CD8-positive, alpha-beta memory T cell (primary cell): Measurements from ENCODE around the gene GATAD2A. TPM values are rescaled to one million over a fixed set of nuclear protein-coding genes. Genes with fewer than 3 reads are reported as not detected.

Experiments used
- CTCF ChIA-PET: fragments of 350-600 bp; sonication (Branson Sonifier 250); formaldehyde crosslinking; loops from one replicate; lab custom pipeline; 2021; ENCODE audit warnings: antibody characterized with exemption; lab: Charles Lee
- POLR2A ChIA-PET: fragments of 350-600 bp; sonication (Branson Sonifier 250); formaldehyde crosslinking; loops from one replicate; lab custom pipeline; 2021; ENCODE audit warnings: antibody characterized with exemption; lab: Charles Lee
- DNase-seq, 5 donors: peaks; one replicate each; pipeline versions ENCODE4 v3.0.0 to v3.0.0-alpha.2; 2020 to 2022; ENCODE audit warnings: mixed read lengths in 1 of 5
- H3K27ac ChIP-seq: one replicate; pipeline ENCODE4 v1.7.0; 2013; ENCODE audit warnings: low read depth, mild to moderate bottlenecking, low read length, moderate library complexity
- H3K27me3 ChIP-seq: 2 replicates; pipeline ENCODE4 v1.7.0; 2013; ENCODE audit warnings: low read length, mild to moderate bottlenecking; ENCODE audit not compliant: insufficient read depth, poor library complexity, severe bottlenecking
- H3K36me3 ChIP-seq: 2 replicates; pipeline ENCODE4 v1.7.0; 2013; ENCODE audit warnings: mild to moderate bottlenecking, low read length, moderate library complexity; ENCODE audit not compliant: insufficient read depth
- H3K4me1 ChIP-seq: 2 replicates; pipeline ENCODE4 v1.7.0; 2013; ENCODE audit warnings: mild to moderate bottlenecking, low read length, moderate library complexity; ENCODE audit not compliant: insufficient read depth
- H3K4me3 ChIP-seq: 2 replicates; pipeline ENCODE4 v1.7.0; 2013; ENCODE audit warnings: mild to moderate bottlenecking, low read length
- H3K9me3 ChIP-seq: 2 replicates; pipeline ENCODE4 v1.7.0; 2013; ENCODE audit warnings: mild to moderate bottlenecking, low read length
- H3K27ac Mint-ChIP-seq, 8 donors: one replicate each; pipeline ENCODE4 v1.8.0; 2020 to 2021; ENCODE audit warnings: mixed read lengths in 8 of 8, mild to moderate bottlenecking in 6 of 8, inconsistent platforms in 3 of 8, moderate library complexity in 3 of 8
- H3K27me3 Mint-ChIP-seq, 2 donors: one replicate each; pipeline ENCODE4 v1.8.0; 2020 to 2021; ENCODE audit warnings: mixed read lengths in 2 of 2, mild to moderate bottlenecking in 1 of 2, moderate library complexity in 1 of 2
- H3K36me3 Mint-ChIP-seq, 3 donors: one replicate each; pipeline ENCODE4 v1.8.0; 2020 to 2021; ENCODE audit warnings: mixed read lengths in 3 of 3, inconsistent platforms in 1 of 3, mild to moderate bottlenecking in 1 of 3
- H3K4me1 Mint-ChIP-seq, 3 donors: one replicate each; pipeline ENCODE4 v1.8.0; 2020 to 2021; ENCODE audit warnings: mixed read lengths in 3 of 3, inconsistent platforms in 1 of 3, mild to moderate bottlenecking in 1 of 3
- H3K4me3 Mint-ChIP-seq, 7 donors: one replicate each; pipeline ENCODE4 v1.8.0; 2020 to 2021; ENCODE audit warnings: mixed read lengths in 7 of 7, mild to moderate bottlenecking in 6 of 7, moderate library complexity in 4 of 7, inconsistent platforms in 2 of 7
- H3K9me3 Mint-ChIP-seq, 5 donors: one replicate each; pipeline ENCODE4 v1.8.0; 2020 to 2022; ENCODE audit warnings: mixed read lengths in 5 of 5, mild to moderate bottlenecking in 3 of 5, moderate library complexity in 2 of 5, inconsistent platforms in 1 of 5
- polyA plus RNA-seq: library from polyadenylated mRNA; unstranded; fragments of 300-500 nt; fragmentation: Illumina TruSeq; gene quantifications from one replicate; pipeline ENCODE4 v1.2.3, GENCODE V29; 2021
- total RNA-seq, 2 experiments: library from RNA; stranded (reverse); gene quantifications; one replicate each; pipeline ENCODE4 v1.2.3, GENCODE V29; 2021

The GATAD2A gene
- total and polyA plus RNA-seq, 3 experiments from 2014 or later: 46.9 to 182 (median 176) TPM

- H3K27me3 ChIP-seq: no peaks in the 10 kb centered on the region
- H3K4me1 Mint-ChIP-seq: peaks cover 0 to 2% (median 0%) of the 10 kb centered on the region in 3 donors
- DNase-seq: peak in 1 of 5 donors; percentile 20
- CTCF ChIA-PET: interaction anchor here (1.2 to 2.1 kb wide), 2 partner anchors 13 to 15 kb away, joined by 4 to 12 read pairs; no protein-coding TSS in a partner anchor
- no peaks in the 10 kb centered on the region for H3K9me3 ChIP-seq
- H3K4me3 Mint-ChIP-seq: no peak overlapping the region
- no peak overlapping the region for H3K27ac ChIP-seq
- no peaks in the 10 kb centered on the region for H3K9me3 Mint-ChIP-seq
- peaks cover 5 to 69% (median 14%) of the 10 kb centered on the region in 3 donors for H3K36me3 Mint-ChIP-seq
- no peak overlapping the region for H3K4me3 ChIP-seq
- POLR2A ChIA-PET: no interaction called here
- peak overlapping the region in 1 of 8 donors; percentile 29 for H3K27ac Mint-ChIP-seq
- H3K4me1 ChIP-seq: no peaks in the 10 kb centered on the region
- H3K27me3 Mint-ChIP-seq: peaks cover 0 to 3% of the 10 kb centered on the region in 2 donors
- peaks cover 34% of the 10 kb centered on the region for H3K36me3 ChIP-seq
Measured at GRCh38 chr19:19505669-19506326, 100.3 kb downstream of the GATAD2A start.

DNA sequence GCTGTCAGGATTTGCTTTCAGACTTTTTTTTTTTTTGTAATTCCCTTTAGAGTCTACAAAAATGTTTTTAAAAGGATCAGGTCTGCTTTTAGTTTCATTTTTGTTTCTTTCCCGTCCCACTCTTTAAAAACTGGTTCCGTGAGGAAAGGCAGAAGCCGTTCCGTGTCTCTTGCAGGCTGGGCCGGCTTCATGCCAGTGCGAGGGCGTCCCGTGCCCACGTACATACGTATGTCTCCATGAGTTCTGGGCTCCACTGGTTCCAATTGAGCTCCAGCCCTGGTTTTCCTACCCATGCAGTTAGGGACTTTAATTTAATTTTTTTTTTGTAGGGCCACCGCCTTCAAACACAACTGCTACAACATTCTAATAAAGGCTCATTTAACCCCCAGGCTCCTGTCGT, 101.1 kb downstream of the GATAD2A start:
- Histone ChIP-seq H3K36me3 (peaks cover 27% of the 10 kb centered on the region), H3K4me3 (no peak overlapping the region), H3K9me3 (no peaks in the 10 kb centered on the region), H3K27ac (no peak overlapping the region), H3K27me3 (no peaks in the 10 kb centered on the region), H3K4me1 (no peaks in the 10 kb centered on the region)
- Mint-ChIP-seq H3K4me3 (no peak overlapping the region), H3K36me3 (peaks cover 5 to 61% (median 14%) of the 10 kb centered on the region in 3 donors), H3K27ac (peak overlapping the region in 4 of 8 donors; percentile 23 to 68 (median 40)), H3K27me3 (peaks cover 0 to 3% of the 10 kb centered on the region in 2 donors), H3K9me3 (no peaks in the 10 kb centered on the region), H3K4me1 (peaks cover 0 to 3% (median 0%) of the 10 kb centered on the region in 3 donors)
- CTCF ChIA-PET: interaction anchor here (1.0 kb wide), 1 partner anchor 25 kb away, joined by 5 read pairs; no protein-coding TSS in a partner anchor
- DNase-seq: no peak
- POLR2A ChIA-PET: no interaction called here

- Mint-ChIP-seq H3K4me1 (peaks cover 0 to 3% (median 0%) of the 10 kb centered on the region in 3 donors), H3K4me3 (no peak overlapping the region), H3K9me3 (no peaks in the 10 kb centered on the region), H3K36me3 (peaks cover 5 to 53% (median 14%) of the 10 kb centered on the region in 3 donors), H3K27ac (peak overlapping the region in 1 of 8 donors; percentile 48), H3K27me3 (peaks cover 0 to under 1% of the 10 kb centered on the region in 2 donors)
- H3K27me3 ChIP-seq: no peaks in the 10 kb centered on the region
- POLR2A ChIA-PET: no interaction called here
- no peaks in the 10 kb centered on the region for H3K4me1 ChIP-seq
- H3K36me3 ChIP-seq: peaks cover 24% of the 10 kb centered on the region
- H3K27ac ChIP-seq: no peak overlapping the region
- H3K4me3 ChIP-seq: no peak overlapping the region
- no peaks in the 10 kb centered on the region for H3K9me3 ChIP-seq
- DNase-seq: no peak
- CTCF ChIA-PET: interaction anchor here (1.0 kb wide), 1 partner anchor 24 kb away, joined by 5 read pairs; no protein-coding TSS in a partner anchor
Measured at GRCh38 chr19:19507354-19507753, 101.9 kb downstream of the GATAD2A start.

DNA sequence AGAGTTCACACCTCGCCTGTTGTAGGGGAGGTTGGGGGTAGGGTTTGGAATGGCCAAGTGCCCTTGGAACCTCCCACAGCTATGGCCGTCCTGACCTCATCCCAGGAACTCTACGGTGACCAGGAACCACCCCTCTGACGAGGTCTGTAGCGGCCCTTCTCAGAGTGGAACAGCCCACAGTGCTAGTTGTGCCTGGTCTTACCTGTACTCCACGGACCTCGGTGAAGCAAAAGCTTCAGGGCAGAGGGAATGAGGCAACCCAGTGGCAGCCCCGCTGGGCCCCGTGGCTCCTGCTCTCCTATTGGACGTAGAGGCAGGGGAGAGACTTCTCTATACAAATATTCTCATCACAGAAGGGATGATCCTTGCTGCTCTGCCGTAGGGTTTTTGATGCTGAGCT, 102.7 kb downstream of the GATAD2A start:
- no peak overlapping the region for H3K27ac ChIP-seq
- no peak overlapping the region for H3K4me3 Mint-ChIP-seq
- no peaks in the 10 kb centered on the region for H3K9me3 ChIP-seq
- H3K27me3 ChIP-seq: no peaks in the 10 kb centered on the region
- peaks cover 5 to 45% (median 12%) of the 10 kb centered on the region in 3 donors for H3K36me3 Mint-ChIP-seq
- DNase-seq: no peak
- peak overlapping the region in 2 of 8 donors; percentile 60 to 88 for H3K27ac Mint-ChIP-seq
- no peak overlapping the region for H3K4me3 ChIP-seq
- H3K36me3 ChIP-seq: peaks cover 18% of the 10 kb centered on the region
- no peaks in the 10 kb centered on the region for H3K9me3 Mint-ChIP-seq
- peaks cover 0 to 3% (median 0%) of the 10 kb centered on the region in 3 donors for H3K4me1 Mint-ChIP-seq
- ChIA-PET CTCF (no interaction called here), POLR2A (interaction anchor here (0.5 kb wide), 1 partner anchor 57 kb away, joined by 14 read pairs; no protein-coding TSS in a partner anchor)
- no peaks in the 10 kb centered on the region for H3K27me3 Mint-ChIP-seq
- H3K4me1 ChIP-seq: no peaks in the 10 kb centered on the region

- H3K27ac Mint-ChIP-seq: peak overlapping the region in 2 of 8 donors; percentile 23 to 58
- Histone ChIP-seq H3K4me3 (no peak overlapping the region), H3K27ac (no peak overlapping the region), H3K36me3 (no peaks in the 10 kb centered on the region), H3K27me3 (no peaks in the 10 kb centered on the region), H3K4me1 (peaks cover 4% of the 10 kb centered on the region), H3K9me3 (no peaks in the 10 kb centered on the region)
- H3K4me1 Mint-ChIP-seq: peaks cover 0 to 6% (median 0%) of the 10 kb centered on the region in 3 donors
- H3K4me3 Mint-ChIP-seq: peak overlapping the region in 1 of 7 donors; percentile 40
- POLR2A ChIA-PET: interaction anchor here (0.6 kb wide), 1 partner anchor 98 kb away, joined by 8 read pairs; no protein-coding TSS in a partner anchor
- H3K27me3 Mint-ChIP-seq: no peaks in the 10 kb centered on the region
- no peaks in the 10 kb centered on the region for H3K9me3 Mint-ChIP-seq
- peaks cover 5 to 23% (median 9%) of the 10 kb centered on the region in 3 donors for H3K36me3 Mint-ChIP-seq
- DNase-seq: no peak
- CTCF ChIA-PET: interaction anchor here (0.8 kb wide), 1 partner anchor 18 kb away, joined by 3 read pairs; no protein-coding TSS in a partner anchor
Measured at GRCh38 chr19:19510432-19510831, 105.0 kb downstream of the GATAD2A start.

DNA sequence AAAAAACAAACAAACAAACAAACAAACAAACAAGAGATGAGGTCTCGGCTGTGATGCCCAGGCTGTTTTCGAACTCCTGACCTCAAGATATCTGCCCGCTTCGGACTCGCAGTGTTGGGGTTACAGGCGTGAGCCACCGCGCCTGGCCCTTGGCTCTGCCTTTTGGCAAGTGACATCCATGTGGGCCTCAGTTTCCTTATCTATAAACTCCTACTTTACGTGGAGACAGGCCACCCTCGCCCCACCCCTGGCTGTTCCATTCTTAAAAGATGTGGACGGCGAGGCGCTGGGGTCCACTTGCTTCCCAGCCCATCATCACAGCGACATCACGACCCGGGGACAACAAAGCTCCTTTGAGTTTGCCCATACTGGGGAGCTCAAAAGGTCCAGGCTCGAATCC, 108.2 kb downstream of the GATAD2A start:
- Mint-ChIP-seq H3K9me3 (no peaks in the 10 kb centered on the region), H3K4me1 (peaks cover 17 to 32% (median 23%) of the 10 kb centered on the region in 3 donors), H3K27me3 (peaks cover 0 to 3% of the 10 kb centered on the region in 2 donors), H3K27ac (peak overlapping the region in 1 of 8 donors; percentile 25), H3K4me3 (peak overlapping the region in 5 of 7 donors; percentile 28 to 51 (median 42)), H3K36me3 (peaks cover 0 to 9% (median 0%) of the 10 kb centered on the region in 3 donors)
- Histone ChIP-seq H3K9me3 (no peaks in the 10 kb centered on the region), H3K27me3 (no peaks in the 10 kb centered on the region), H3K36me3 (no peaks in the 10 kb centered on the region), H3K4me3 (no peak overlapping the region), H3K27ac (no peak overlapping the region), H3K4me1 (peaks cover 21% of the 10 kb centered on the region)
- no peak for DNase-seq
- POLR2A ChIA-PET: no interaction called here
- CTCF ChIA-PET: no interaction called here

DNA sequence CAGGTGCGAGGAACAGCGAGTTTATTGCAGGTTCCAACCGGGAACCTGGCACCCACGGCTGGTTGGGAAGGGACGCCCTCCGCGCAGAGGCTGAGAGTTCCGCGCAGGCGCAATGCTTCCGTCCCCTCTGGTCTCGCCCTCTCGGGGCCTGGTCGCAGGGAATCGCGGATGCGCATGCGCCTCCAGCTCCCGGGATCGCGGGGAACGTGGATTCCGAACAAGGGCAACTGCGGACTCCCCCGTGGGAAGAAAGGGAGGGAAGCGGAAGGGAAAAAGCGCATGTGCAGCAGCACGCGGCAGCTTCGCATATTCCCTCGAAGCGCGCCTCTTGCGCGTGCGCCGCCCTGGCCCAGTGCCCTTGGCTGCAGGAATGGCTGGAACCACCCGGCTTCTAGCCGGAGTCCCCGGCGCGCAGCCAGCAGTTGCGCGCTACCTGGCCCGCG, 108.8 kb downstream of the GATAD2A start:
- H3K4me1 ChIP-seq: peaks cover 21% of the 10 kb centered on the region
- ChIA-PET CTCF (no interaction called here), POLR2A (no interaction called here)
- H3K36me3 ChIP-seq: no peaks in the 10 kb centered on the region
- no peaks in the 10 kb centered on the region for H3K9me3 ChIP-seq
- no peaks in the 10 kb centered on the region for H3K27me3 ChIP-seq
- Mint-ChIP-seq H3K27ac (peak overlapping the region in 1 of 8 donors; percentile 25), H3K4me3 (peak overlapping the region in 5 of 7 donors; percentile 42 to 73 (median 64)), H3K27me3 (peaks cover 0 to 3% of the 10 kb centered on the region in 2 donors), H3K9me3 (no peaks in the 10 kb centered on the region), H3K36me3 (peaks cover 0 to 12% (median under 1%) of the 10 kb centered on the region in 3 donors), H3K4me1 (peaks cover 20 to 35% (median 26%) of the 10 kb centered on the region in 3 donors)
- no peak overlapping the region for H3K27ac ChIP-seq
- no peak for DNase-seq
- no peak overlapping the region for H3K4me3 ChIP-seq
